ENCODE results near the gene ANXA3. TPM values are rescaled to one million over a fixed set of nuclear protein-coding genes. Genes with fewer than 3 reads are reported as not detected.
"Not testable (repeated sequence)": the region's sequence is repeated elsewhere in the genome, so short reads cannot be mapped to it uniquely, and the experiment has no call there.

Gene ANXA3
- polyA plus RNA-seq, 1 donor from 2014 or later, result 0.39 TPM

- Mint-ChIP-seq H3K4me3 (no peak overlapping the region), H3K9me3 (no peaks in the 10 kb centered on the region), H3K27ac (no peak overlapping the region), H3K27me3 (peaks cover 4% of the 10 kb centered on the region), H3K36me3 (no peaks in the 10 kb centered on the region), H3K4me1 (no peaks in the 10 kb centered on the region)
These were observed 23.2 kb upstream of the ANXA3 start for GRCh38 chr4:78528327-78528726.

- Mint-ChIP-seq H3K9me3 (no peaks in the 10 kb centered on the region), H3K4me3 (no peak overlapping the region), H3K27me3 (no peaks in the 10 kb centered on the region), H3K27ac (no peak overlapping the region), H3K4me1 (no peaks in the 10 kb centered on the region), H3K36me3 (no peaks in the 10 kb centered on the region)
These were observed 21.9 kb upstream of the ANXA3 start for GRCh38 chr4:78529569-78530209.

DNA sequence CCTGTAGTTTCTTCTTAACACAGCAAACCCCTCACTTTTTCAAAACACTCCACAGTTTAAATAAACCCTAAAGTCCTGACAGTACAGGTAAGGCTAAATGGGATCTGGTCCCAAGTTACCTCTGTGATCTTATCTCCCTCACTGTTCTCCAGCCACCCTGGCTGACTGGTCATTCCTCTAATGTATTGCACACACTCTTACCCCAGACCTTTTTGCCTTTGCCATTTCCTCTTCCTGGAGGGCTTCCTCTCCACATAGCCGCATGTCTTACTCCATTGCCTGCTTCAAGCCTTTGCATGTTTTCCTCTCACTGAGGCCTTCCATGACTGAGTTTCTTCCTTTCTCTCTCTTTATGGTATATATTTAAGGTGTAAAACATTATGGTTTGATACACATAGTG lies 19.5 kb upstream of the ANXA3 start:
- Mint-ChIP-seq H3K27ac (no peak overlapping the region), H3K4me1 (no peaks in the 10 kb centered on the region), H3K9me3 (no peaks in the 10 kb centered on the region), H3K36me3 (no peaks in the 10 kb centered on the region), H3K4me3 (no peak overlapping the region), H3K27me3 (peaks cover 5% of the 10 kb centered on the region)

- Mint-ChIP-seq H3K4me1 (no peaks in the 10 kb centered on the region), H3K27me3 (peaks cover 5% of the 10 kb centered on the region), H3K9me3 (peaks cover 0 to 2% (median 0%) of the 10 kb centered on the region in 3 donors), H3K27ac (no peak overlapping the region), H3K4me3 (no peak overlapping the region), H3K36me3 (no peaks in the 10 kb centered on the region)
These were observed 17.7 kb upstream of the ANXA3 start for GRCh38 chr4:78533854-78534253.

DNA sequence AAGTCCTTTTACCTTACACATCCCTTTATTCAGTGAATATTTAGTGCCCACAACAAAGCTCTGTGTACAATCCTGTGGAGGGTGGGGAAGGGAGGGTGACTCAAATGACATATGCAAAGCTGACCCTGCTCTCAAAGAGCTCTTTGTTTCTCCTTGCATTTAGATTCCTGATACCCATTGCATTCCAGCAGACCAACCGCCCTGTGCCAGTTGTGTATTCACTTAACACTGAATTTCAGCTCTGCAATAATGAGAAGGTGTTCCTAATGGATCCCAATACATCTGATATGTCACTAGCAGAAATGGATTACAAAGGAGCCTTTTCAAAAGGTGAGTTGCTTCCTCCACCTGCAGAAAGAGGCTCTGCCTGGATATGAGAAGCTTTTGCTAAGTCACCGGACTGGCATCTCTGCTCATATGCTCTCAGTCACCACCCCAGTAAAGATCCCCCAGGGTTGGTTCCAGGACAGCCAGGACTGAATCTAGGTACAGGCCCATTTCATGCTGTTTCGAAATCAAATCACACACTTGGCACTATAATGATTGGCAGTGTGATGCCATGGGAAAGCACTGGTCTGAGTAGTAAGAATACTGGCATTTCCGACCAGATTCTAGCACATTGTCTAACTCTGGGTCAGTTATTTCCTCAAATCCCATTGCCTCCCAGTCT lies 17.1 kb upstream of the ANXA3 start:
- Mint-ChIP-seq H3K4me1 (no peaks in the 10 kb centered on the region), H3K9me3 (peaks cover 0 to 2% (median 0%) of the 10 kb centered on the region in 3 donors), H3K36me3 (no peaks in the 10 kb centered on the region), H3K4me3 (no peak overlapping the region), H3K27ac (no peak overlapping the region), H3K27me3 (peaks cover 5% of the 10 kb centered on the region)

- peaks cover 0 to 3% (median 0%) of the 10 kb centered on the region in 3 donors for H3K4me1 Mint-ChIP-seq
- H3K27me3 Mint-ChIP-seq, result no peaks in the 10 kb centered on the region
- H3K27ac Mint-ChIP-seq, result no peak overlapping the region
- H3K36me3 Mint-ChIP-seq, result no peaks in the 10 kb centered on the region
- no peak overlapping the region for H3K4me3 Mint-ChIP-seq
- peaks cover 0 to 2% (median 0%) of the 10 kb centered on the region in 3 donors for H3K9me3 Mint-ChIP-seq
These were observed 9.2 kb upstream of the ANXA3 start for GRCh38 chr4:78542373-78542772.

- peaks cover 0 to 3% (median 0%) of the 10 kb centered on the region in 3 donors for H3K4me1 Mint-ChIP-seq
- no peaks in the 10 kb centered on the region for H3K27me3 Mint-ChIP-seq
- H3K27ac Mint-ChIP-seq, result no peak overlapping the region
These were observed 8.0 kb upstream of the ANXA3 start for GRCh38 chr4:78543424-78544125.

DNA sequence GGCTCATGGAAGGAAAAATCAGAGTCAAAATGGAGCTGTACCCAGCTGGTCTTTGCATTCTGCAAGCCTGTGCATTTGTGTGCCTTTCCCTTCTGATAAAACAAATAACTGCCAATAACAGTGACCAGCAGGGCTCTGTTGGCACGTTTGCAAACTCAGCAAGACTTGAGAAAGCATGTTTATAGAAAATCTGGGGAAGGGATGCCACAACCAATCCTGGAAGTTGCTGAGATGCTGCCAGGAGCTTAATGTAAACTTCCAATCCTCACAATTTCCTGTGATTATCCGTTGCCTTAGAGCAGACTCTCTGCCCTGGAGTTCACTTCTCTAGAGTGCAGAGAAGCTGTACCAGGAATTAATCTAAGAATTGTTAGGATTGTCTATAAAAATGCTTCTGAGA lies 6.9 kb upstream of the ANXA3 start:
- Mint-ChIP-seq H3K9me3 (no peaks in the 10 kb centered on the region), H3K4me3 (no peak overlapping the region), H3K4me1 (peaks cover 0 to 3% (median 0%) of the 10 kb centered on the region in 3 donors), H3K36me3 (no peaks in the 10 kb centered on the region), H3K27ac (no peak overlapping the region), H3K27me3 (no peaks in the 10 kb centered on the region)

More at GRCh38 chr4:78543424-78544125, 8.0 kb upstream of the ANXA3 start:
- Mint-ChIP-seq H3K9me3 (no peaks in the 10 kb centered on the region), H3K4me3 (no peak overlapping the region), H3K36me3 (no peaks in the 10 kb centered on the region)

DNA sequence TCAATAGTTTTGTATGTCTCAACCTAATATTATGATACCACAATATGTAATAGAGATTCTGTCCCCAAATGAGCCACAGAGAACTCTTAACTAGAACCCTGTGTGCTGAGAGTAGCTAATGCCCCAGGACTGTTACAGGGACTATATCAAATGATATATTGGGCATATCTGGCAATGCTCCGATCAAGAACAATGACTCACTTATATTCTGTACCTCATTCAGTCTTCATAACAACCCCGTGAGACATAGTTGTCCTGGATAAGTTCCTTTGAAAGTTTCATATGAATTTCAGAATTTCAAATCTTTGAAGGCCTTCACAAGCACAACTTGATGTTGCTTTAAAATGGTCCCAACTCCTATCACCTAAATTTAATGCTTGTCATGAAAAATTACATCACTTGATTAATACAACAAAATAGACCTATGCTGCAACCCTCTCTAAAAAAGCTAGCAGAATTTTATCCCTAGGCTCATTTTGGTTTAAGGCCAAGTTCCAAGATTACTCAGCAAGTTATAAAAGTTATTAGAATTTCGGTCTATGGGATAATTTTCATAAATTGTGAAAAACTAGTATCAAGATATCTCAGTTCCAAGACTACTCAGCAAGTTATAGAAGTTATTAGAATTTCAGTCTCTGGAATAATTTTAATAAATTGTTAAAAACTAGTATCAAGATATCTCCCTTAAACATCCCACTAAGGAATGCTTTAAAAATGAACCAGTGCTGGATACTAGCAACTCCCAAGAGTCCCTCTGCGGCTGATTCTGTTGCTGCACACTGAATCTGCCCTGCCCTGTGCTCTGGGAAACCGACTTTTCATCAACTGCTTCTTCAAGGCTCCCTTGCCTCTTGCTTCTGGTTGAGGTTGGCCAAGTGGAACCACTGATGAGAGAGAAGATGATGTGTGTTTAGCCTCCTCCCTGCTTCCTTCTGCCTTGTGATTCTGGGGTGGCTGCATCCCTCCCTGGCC lies 6.0 kb upstream of the ANXA3 start:
- H3K9me3 Mint-ChIP-seq, result no peaks in the 10 kb centered on the region
- no peak overlapping the region for H3K27ac Mint-ChIP-seq
- no peaks in the 10 kb centered on the region for H3K36me3 Mint-ChIP-seq
- no peak overlapping the region for H3K4me3 Mint-ChIP-seq
- H3K27me3 Mint-ChIP-seq, result peaks cover 6% of the 10 kb centered on the region
- peaks cover 0 to 4% (median 2%) of the 10 kb centered on the region in 3 donors for H3K4me1 Mint-ChIP-seq

DNA sequence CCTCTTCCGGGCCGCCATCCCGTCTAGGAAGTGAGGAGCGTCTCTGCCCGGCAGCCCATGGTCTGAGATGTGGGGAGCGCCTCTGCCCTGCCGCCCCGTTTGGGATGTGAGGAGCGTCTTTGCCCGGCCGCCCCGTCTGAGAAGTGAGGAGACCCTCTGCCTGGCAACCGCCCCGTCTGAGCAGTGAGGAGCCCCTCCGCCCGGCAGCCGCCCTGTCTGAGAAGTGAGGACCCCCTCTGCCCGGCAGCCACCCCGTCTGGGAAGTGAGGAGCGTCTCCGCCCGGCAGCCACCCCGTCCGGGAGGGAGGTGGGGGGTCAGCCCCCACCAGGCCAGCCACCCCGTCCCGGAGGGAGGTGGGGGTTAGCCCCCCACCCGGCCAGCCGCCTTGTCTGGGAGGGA lies 3.7 kb upstream of the ANXA3 start:
- H3K27me3 Mint-ChIP-seq, result peaks cover 15% of the 10 kb centered on the region
- H3K4me3 Mint-ChIP-seq, H3K9me3 Mint-ChIP-seq, H3K36me3 Mint-ChIP-seq, H3K27ac Mint-ChIP-seq: not testable (repeated sequence)
- H3K4me1 Mint-ChIP-seq, result peaks cover 4 to 13% (median 12%) of the 10 kb centered on the region in 3 donors

DNA sequence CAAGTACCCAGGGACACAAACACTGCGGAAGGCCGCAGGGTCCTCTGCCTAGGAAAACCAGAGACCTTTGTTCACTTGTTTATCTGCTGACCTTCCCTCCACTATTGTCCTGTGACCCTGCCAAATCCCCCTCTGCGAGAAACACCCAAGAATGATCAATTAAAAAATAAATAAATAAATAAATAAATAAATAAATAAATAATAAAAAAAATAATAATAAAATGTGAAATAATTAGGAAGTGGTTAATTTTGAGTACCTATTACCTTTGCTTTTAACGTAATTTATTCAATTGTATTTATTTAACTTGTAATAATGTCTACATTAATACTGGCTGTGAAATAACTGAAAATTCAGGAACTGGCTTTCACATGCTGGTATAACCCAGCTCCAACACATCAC lies 2.7 kb upstream of the ANXA3 start:
- not testable (repeated sequence) for H3K27ac Mint-ChIP-seq, H3K9me3 Mint-ChIP-seq, H3K4me3 Mint-ChIP-seq, H3K36me3 Mint-ChIP-seq
- H3K4me1 Mint-ChIP-seq, result peaks cover 4 to 13% (median 12%) of the 10 kb centered on the region in 3 donors
- peaks cover 17% of the 10 kb centered on the region for H3K27me3 Mint-ChIP-seq

- no peak overlapping the region for H3K4me3 Mint-ChIP-seq
These were observed 946 bp downstream of the ANXA3 start for GRCh38 chr4:78552389-78553042.

DNA sequence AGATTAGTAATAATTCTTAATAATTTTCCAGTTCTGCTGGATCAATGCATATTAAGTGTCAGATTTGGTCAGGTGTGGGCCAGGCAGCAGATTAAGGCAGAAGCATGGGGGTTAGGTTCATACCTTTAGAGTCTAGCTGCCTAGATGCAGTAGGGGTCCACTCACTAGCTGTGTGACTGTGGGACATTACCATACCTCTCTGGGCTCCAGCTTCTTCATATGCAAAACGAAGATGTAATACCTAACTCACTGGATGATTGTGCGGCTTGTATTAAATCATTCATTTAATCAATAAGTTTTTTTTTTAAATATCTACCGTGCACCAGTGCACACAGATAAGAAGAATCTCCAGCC lies 1.4 kb downstream of the ANXA3 start:
- peaks cover 4 to 13% (median 12%) of the 10 kb centered on the region in 3 donors for H3K4me1 Mint-ChIP-seq
- no peak overlapping the region for H3K4me3 Mint-ChIP-seq
- no peaks in the 10 kb centered on the region for H3K9me3 Mint-ChIP-seq
- H3K27me3 Mint-ChIP-seq, result peaks cover 20% of the 10 kb centered on the region
- no peak overlapping the region for H3K27ac Mint-ChIP-seq
- no peaks in the 10 kb centered on the region for H3K36me3 Mint-ChIP-seq

More at GRCh38 chr4:78552389-78553042, 946 bp downstream of the ANXA3 start:
- Mint-ChIP-seq H3K27ac (no peak overlapping the region), H3K27me3 (peaks cover 20% of the 10 kb centered on the region), H3K9me3 (no peaks in the 10 kb centered on the region), H3K36me3 (no peaks in the 10 kb centered on the region), H3K4me1 (peaks cover 4 to 13% (median 12%) of the 10 kb centered on the region in 3 donors)

- H3K27ac Mint-ChIP-seq, result no peak overlapping the region
- no peaks in the 10 kb centered on the region for H3K36me3 Mint-ChIP-seq
- H3K9me3 Mint-ChIP-seq, result no peaks in the 10 kb centered on the region
- H3K27me3 Mint-ChIP-seq, result peaks cover 20% of the 10 kb centered on the region
- peaks cover 4 to 13% (median 12%) of the 10 kb centered on the region in 3 donors for H3K4me1 Mint-ChIP-seq
- no peak overlapping the region for H3K4me3 Mint-ChIP-seq
These were observed 2.0 kb downstream of the ANXA3 start for GRCh38 chr4:78553529-78554060.

Data from IgD-negative memory B cell (primary cell).